GM19023 (cell line): Measurements from ENCODE around the gene IGHMBP2.

ENCODE experiments used
- ATAC-seq: cut with Tn5 transposase; IDR thresholded peaks from one replicate; pipeline ENCODE4 v1.9.1; 2021; ENCODE audit warnings: mild to moderate bottlenecking, moderate library complexity; ENCODE audit not compliant: unreplicated experiment

Gene IGHMBP2

GRCh38 chr11:68978626-68978930 lies 74.9 kb downstream of the IGHMBP2 start:
- ATAC-seq, result no peak

DNA sequence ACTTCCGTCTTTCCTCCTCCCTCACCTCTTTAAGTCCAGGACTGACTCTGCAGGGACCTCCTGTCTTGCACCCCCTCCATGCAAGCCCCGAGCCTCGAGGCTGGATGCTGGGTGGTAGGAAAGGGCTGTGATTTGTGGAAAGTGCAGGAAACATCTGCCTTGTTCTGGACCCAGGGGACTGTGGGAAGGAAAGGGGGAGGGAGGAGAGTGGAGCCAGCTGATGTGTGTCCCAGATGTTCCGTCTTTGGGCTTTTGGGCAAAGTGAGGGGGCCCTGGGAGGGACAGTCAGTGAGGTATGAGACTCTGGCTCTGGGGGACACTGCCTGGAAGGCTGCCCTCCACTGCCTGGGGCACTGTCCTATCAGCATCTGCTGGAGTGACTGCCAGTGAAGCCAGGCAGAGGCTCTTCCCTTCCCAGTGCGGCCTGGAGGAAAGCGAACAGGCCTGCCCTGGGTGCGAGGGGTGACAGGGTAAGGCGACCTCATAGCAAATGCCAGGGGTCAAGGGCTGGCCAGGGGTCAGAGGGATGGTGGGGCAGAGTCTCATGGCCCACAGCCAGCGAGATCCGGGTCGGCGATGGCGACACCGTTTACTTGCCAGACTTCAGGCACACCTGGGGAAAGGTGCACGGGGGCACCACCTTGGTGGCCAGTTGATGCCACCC lies 75.4 kb downstream of the IGHMBP2 start:
- ATAC-seq, result no peak

- ATAC-seq, result no peak
Observed at GRCh38 chr11:68979931-68980775, 76.5 kb downstream of the IGHMBP2 start.

DNA sequence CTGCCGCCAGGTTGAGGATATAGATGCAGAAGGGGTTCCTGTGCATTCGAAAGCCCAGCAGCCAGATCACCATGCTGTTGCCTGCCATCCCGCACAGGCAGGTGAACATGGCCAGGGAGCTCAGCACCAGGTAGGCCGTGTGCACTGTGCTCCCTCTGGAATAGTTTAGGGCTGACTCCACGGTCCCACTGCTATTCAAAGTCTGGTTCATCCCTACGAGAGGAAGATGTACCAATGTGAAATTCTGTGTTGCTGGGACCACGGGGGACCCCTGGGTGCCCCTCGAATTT lies 77.0 kb downstream of the IGHMBP2 start, which contains the start of gene MRGPRD:
Gene MRGPRD, minus strand, starts transcription at position 211 of the 290 bp plus-strand sequence. Its CDS starts 0 bp downstream, at position 211.
- ATAC-seq, result no peak

GRCh38 chr11:68982134-68982533 lies 78.4 kb downstream of the IGHMBP2 start:
- no peak for ATAC-seq

DNA sequence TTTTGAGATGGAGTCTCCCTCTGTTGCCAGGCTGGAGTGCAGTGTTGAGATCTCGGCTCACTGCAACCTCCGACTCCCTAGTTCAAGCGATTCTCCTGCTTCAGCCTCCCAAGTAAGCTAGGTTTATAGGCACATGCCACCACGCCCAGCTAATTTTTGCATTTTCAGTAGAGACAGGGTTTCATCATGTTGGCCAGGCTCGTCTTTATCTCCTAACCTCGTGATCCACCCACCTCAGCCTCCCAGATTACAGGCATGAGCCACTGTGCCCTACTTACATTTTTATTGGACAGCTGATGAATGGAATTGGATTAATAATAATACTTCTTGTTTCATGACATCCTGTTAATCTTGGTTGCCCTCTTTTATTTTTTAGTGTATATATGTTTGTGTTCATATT lies 80.1 kb downstream of the IGHMBP2 start:
- ATAC-seq, result no peak

- no peak for ATAC-seq
Observed at GRCh38 chr11:68987211-68987610, 83.5 kb downstream of the IGHMBP2 start.

DNA sequence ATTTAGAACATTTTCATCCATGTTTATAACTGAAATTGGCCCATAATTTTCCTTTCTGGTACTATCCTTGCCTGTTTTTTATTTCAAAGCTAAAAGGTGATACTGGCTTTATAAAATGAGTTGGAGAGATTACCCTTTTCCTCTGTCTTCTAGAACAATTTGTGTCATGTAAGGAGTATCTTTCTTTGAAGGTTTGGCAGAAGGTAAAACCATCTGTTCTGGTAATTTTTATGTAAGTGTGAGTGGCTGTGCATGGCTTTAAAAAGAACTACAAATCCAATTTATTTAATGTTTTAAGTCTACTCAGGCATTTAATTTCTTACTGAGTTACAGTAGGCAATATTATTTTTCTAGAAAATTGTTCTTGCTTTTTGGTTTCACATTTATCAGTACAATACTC lies 84.8 kb downstream of the IGHMBP2 start:
- no peak for ATAC-seq
